Uterus (tissue), 4 donors: Measurements from ENCODE around the gene HMCN1. TPM values are rescaled to one million over a fixed set of nuclear protein-coding genes. Genes with fewer than 3 reads are reported as not detected.
"Not testable (repeated sequence)": the region's sequence is repeated elsewhere in the genome, so short reads cannot be mapped to it uniquely, and the experiment has no call there.

Experiments
- DNase-seq, 2 donors: peaks; one replicate each; pipeline ENCODE4 v3.0.0-alpha.2; 2019 to 2020
- H3K27ac ChIP-seq, 2 donors: fragments of 200-600 bp; sonication (generic); 1 replicate in 1 of 2; 2 replicates in 1 of 2; pipeline ENCODE4 v1.5.1; 2016 to 2018
- H3K27me3 ChIP-seq, 2 donors: fragments of 200-600 bp; sonication (generic); one replicate each; pipeline ENCODE4 v1.5.1; 2018 to 2019; ENCODE audit warnings: control low read depth in 1 of 2
- H3K36me3 ChIP-seq, 2 donors: fragments of 200-600 bp; sonication (generic); one replicate each; pipeline ENCODE4 v1.5.1; 2019; ENCODE audit warnings: control low read depth in 1 of 2
- H3K4me1 ChIP-seq, 2 donors: fragments of 200-600 bp; sonication (generic); one replicate each; pipeline ENCODE4 v1.5.1; 2018 to 2019; ENCODE audit warnings: control low read depth in 1 of 2
- H3K4me3 ChIP-seq, 2 donors: fragments of 200-600 bp; sonication (generic); 1 replicate in 1 of 2; 2 replicates in 1 of 2; pipeline ENCODE4 v1.5.1; 2018 to 2019; ENCODE audit warnings: mild to moderate bottlenecking in 1 of 2
- H3K9me3 ChIP-seq, 2 donors: fragments of 200-600 bp; sonication (generic); one replicate each; pipeline ENCODE4 v1.5.1; 2019; ENCODE audit warnings: control low read depth in 1 of 2
- POLR2A ChIP-seq, 2 donors: fragments of 450-650 bp; IDR thresholded peaks; one replicate each; pipeline ENCODE4 v1.6.1; 2016; ENCODE audit warnings: antibody characterized with exemption in 2 of 2, mild to moderate bottlenecking in 1 of 2, moderate library complexity in 1 of 2
- intact Hi-C: fragments of 100-400 bp; cut with DNase I; formaldehyde crosslinking; loops from one replicate; pipeline ENCODE4 v1.15.1; 2023; ENCODE audit warnings: low total_unique reads
- total RNA-seq, 4 donors: library from RNA; depleted of rRNA in 3 of 4; stranded (reverse); fragments of >200 nt in 3 of 4; gene quantifications; one replicate each; pipeline versions ENCODE4 v1.1.0 to v1.2.4, GENCODE V29; 2014 to 2023
- TF ChIP-seq, protein P1 (sequence below), 4 experiments: fragments of 200-600 bp in 2 of 4; fragments of 450-650 bp in 2 of 4; sonication (generic) in 2 of 4; IDR thresholded peaks; one replicate each; pipeline ENCODE4 v1.5.1; 2016 to 2019; ENCODE audit warnings: antibody characterized with exemption in 4 of 4, mild to moderate bottlenecking in 2 of 4, moderate library complexity in 1 of 4
- donor health status: DM: yes; HTN: yes; CAD: no.

HMCN1 gene
- total RNA-seq, 4 donors from 2014 or later: 0.59 to 92.9 (median 5.1) TPM

- intact Hi-C loops: no loop called here
- Histone ChIP-seq H3K4me1 (no peaks in the 10 kb centered on the region), H3K27me3 (no peaks in the 10 kb centered on the region), H3K36me3 (no peaks in the 10 kb centered on the region), H3K9me3 (no peaks in the 10 kb centered on the region), H3K27ac (no peak overlapping the region), H3K4me3 (no peak overlapping the region)
- TF ChIP-seq, protein P1, sequence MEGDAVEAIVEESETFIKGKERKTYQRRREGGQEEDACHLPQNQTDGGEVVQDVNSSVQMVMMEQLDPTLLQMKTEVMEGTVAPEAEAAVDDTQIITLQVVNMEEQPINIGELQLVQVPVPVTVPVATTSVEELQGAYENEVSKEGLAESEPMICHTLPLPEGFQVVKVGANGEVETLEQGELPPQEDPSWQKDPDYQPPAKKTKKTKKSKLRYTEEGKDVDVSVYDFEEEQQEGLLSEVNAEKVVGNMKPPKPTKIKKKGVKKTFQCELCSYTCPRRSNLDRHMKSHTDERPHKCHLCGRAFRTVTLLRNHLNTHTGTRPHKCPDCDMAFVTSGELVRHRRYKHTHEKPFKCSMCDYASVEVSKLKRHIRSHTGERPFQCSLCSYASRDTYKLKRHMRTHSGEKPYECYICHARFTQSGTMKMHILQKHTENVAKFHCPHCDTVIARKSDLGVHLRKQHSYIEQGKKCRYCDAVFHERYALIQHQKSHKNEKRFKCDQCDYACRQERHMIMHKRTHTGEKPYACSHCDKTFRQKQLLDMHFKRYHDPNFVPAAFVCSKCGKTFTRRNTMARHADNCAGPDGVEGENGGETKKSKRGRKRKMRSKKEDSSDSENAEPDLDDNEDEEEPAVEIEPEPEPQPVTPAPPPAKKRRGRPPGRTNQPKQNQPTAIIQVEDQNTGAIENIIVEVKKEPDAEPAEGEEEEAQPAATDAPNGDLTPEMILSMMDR (IDR thresholded peaks at IDR 0.05): no peak
- no peak for TF ChIP-seq POLR2A (IDR thresholded peaks at IDR 0.05)
- no peak for DNase-seq
Measured at GRCh38 chr1:186146974-186147373, 412.8 kb downstream of the HMCN1 start.

- Histone ChIP-seq H3K4me3 (no peak overlapping the region), H3K27me3 (no peaks in the 10 kb centered on the region), H3K4me1 (no peaks in the 10 kb centered on the region), H3K36me3 (no peaks in the 10 kb centered on the region), H3K9me3 (no peaks in the 10 kb centered on the region), H3K27ac (no peak overlapping the region)
- DNase-seq: no peak
- intact Hi-C loops: no loop called here
- TF ChIP-seq POLR2A (IDR thresholded peaks at IDR 0.05): no peak
Measured at GRCh38 chr1:186149591-186149990, 415.4 kb downstream of the HMCN1 start.

- no peak for DNase-seq
- H3K4me3 ChIP-seq: no peak overlapping the region
- H3K27me3 ChIP-seq: no peaks in the 10 kb centered on the region
- H3K4me1 ChIP-seq: no peaks in the 10 kb centered on the region
- no peak overlapping the region for H3K27ac ChIP-seq
- intact Hi-C loops: no loop called here
- no peak for TF ChIP-seq POLR2A (IDR thresholded peaks at IDR 0.05)
- TF ChIP-seq, protein P1 (IDR thresholded peaks at IDR 0.05): no peak
- H3K36me3 ChIP-seq: no peaks in the 10 kb centered on the region
- no peaks in the 10 kb centered on the region for H3K9me3 ChIP-seq
Measured at GRCh38 chr1:186152227-186152619, 418.0 kb downstream of the HMCN1 start.

DNA sequence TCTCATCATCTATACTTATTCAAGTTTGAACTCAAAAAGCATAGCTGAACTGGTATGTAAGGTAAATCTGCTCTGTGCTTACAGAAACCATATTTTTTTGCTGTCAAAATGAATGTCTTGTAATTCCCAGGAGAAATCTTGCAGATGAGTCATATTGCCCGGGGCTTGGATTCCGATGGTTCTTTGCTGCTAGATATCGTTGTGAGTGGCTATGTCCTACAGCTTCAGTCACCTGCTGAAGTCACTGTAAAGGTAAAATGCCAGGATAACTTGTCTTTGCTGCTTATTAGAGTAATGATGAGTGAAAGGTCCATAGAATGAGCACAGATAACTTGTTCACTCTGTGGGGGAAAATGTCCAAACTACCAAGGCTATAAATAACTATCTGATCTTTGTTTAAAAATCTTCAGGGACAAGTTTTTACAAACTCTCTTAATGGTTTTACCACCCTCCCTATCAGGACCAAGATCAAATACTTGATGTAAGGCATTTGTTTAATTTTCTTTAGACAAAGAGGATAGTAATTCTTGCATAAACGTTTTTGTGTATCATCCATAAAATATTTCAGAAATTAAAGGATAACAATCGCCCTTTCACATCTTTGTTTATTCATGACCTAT lies 418.5 kb downstream of the HMCN1 start:
- intact Hi-C loops: no loop called here
- Histone ChIP-seq H3K27me3 (no peaks in the 10 kb centered on the region), H3K36me3 (no peaks in the 10 kb centered on the region), H3K4me1 (no peaks in the 10 kb centered on the region), H3K4me3 (no peak overlapping the region), H3K27ac (no peak overlapping the region), H3K9me3 (no peaks in the 10 kb centered on the region)
- DNase-seq: no peak
- no peak for TF ChIP-seq POLR2A (IDR thresholded peaks at IDR 0.05)

DNA sequence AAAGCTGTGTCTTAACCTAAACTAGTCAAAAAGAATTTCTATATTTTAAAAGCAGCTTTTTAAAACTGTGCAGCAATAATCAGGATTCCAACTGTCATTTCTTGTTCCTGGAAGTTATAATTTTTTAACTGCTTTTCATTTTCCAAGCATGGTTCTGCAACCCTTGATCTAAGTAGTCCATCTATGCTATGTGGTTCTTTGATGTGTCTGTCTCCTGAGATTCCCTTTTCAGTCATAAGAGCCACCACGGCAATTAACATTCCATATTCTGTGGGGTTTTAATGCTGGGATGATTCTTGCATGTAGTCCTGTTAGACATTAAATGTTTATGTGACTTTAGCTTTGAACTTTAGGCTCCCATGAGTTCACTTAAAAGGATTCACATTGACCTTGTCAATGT lies 420.5 kb downstream of the HMCN1 start:
- Histone ChIP-seq H3K9me3 (no peaks in the 10 kb centered on the region), H3K27ac (no peak overlapping the region), H3K4me3 (no peak overlapping the region), H3K36me3 (no peaks in the 10 kb centered on the region), H3K27me3 (no peaks in the 10 kb centered on the region), H3K4me1 (no peaks in the 10 kb centered on the region)
- TF ChIP-seq, protein P1 (IDR thresholded peaks at IDR 0.05): no peak
- TF ChIP-seq POLR2A (IDR thresholded peaks at IDR 0.05): no peak
- DNase-seq: no peak
- intact Hi-C loops: no loop called here

GRCh38 chr1:186155594-186155993 lies 421.4 kb downstream of the HMCN1 start:
- Histone ChIP-seq H3K27me3 (no peaks in the 10 kb centered on the region), H3K4me3 (no peak overlapping the region), H3K4me1 (no peaks in the 10 kb centered on the region), H3K9me3 (no peaks in the 10 kb centered on the region), H3K36me3 (no peaks in the 10 kb centered on the region), H3K27ac (no peak overlapping the region)
- DNase-seq: no peak
- intact Hi-C loops: no loop called here
- TF ChIP-seq, protein P1 (IDR thresholded peaks at IDR 0.05): peak in 1 of 4 experiments; percentile 13
- TF ChIP-seq POLR2A (IDR thresholded peaks at IDR 0.05): no peak

DNA sequence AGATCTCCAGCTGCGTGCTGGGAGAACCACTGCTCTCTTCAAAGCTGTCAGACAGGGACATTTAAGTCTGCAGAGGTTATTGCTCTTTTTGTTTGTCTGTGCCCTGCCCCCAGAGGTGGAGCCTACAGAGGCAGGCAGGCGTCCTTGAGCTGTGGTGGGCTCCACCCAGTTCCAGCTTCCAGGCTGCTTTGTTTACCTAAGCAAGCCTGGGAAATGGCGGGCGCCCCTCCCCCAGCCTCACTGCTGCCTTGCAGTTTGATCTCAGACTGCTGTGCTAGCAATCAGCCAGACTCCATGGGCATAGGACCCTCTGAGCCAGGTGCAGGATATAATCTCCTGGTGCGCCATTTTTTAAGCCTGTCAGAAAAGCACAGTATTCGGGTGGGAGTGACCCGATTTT lies 428.7 kb downstream of the HMCN1 start:
- DNase-seq, H3K9me3 ChIP-seq, H3K27ac ChIP-seq, H3K27me3 ChIP-seq, H3K4me1 ChIP-seq, H3K36me3 ChIP-seq, H3K4me3 ChIP-seq, intact Hi-C loops: not testable (repeated sequence)
